Caco-2 (cell line): ENCODE results near the gene F10. TPM values are rescaled to one million over a fixed set of nuclear protein-coding genes. Genes with fewer than 3 reads are reported as not detected.

Experiments used
- BruUV-seq: library from RNA; stranded (reverse); fragments of 400-500 nt; replicated peaks from 2 replicates; lab custom pipeline; 2021; lab: Mats Ljungman, UMichigan
- CTCF ChIA-PET: fragments of 300-600 bp; sonication (Branson Sonifier 250); formaldehyde crosslinking; loops from one replicate; lab custom pipeline; 2022; ENCODE audit warnings: antibody characterized with exemption; lab: Charles Lee
- POLR2A ChIA-PET: fragments of 300-600 bp; sonication (Branson Sonifier 250); formaldehyde crosslinking; loops from one replicate; lab custom pipeline; 2022; ENCODE audit warnings: antibody characterized with exemption; lab: Charles Lee
- DNase-seq, 2 experiments: peaks; one replicate each; pipeline versions ENCODE4 v3.0.0 to v3.0.0-alpha.2; 2020 to 2022
- H3K27me3 ChIP-seq: replicated peaks from 2 replicates; pipeline ENCODE4 v1.6.0; 2011; ENCODE audit warnings: low read length; ENCODE audit not compliant: control insufficient read depth, insufficient read depth
- H3K36me3 ChIP-seq: 2 replicates; pipeline ENCODE4 v1.5.1; 2011; ENCODE audit warnings: low read length; ENCODE audit not compliant: control insufficient read depth, insufficient read depth
- H3K4me1 ChIP-seq: fragments of 250-450 bp; sonication (Bioruptor Pico); 2 replicates; pipeline ENCODE4 v1.5.1; 2020; ENCODE audit warnings: mild to moderate bottlenecking
- H3K4me3 ChIP-seq: 2 replicates; pipeline ENCODE4 v1.5.1; 2011; ENCODE audit warnings: low read depth, mild to moderate bottlenecking, control low read depth, low read length
- H3K9me3 ChIP-seq: fragments of 250-450 bp; sonication (Bioruptor Pico); 2 replicates; pipeline ENCODE4 v1.5.1; 2020; ENCODE audit warnings: mild to moderate bottlenecking, moderate library complexity
- H3K27ac Mint-ChIP-seq: one replicate; pipeline ENCODE4 v1.8.0; 2022; ENCODE audit warnings: mixed read lengths; ENCODE audit not compliant: unreplicated experiment
- H3K27me3 Mint-ChIP-seq: one replicate; pipeline ENCODE4 v1.8.0; 2022; ENCODE audit warnings: mixed read lengths; ENCODE audit not compliant: insufficient read depth, unreplicated experiment
- H3K36me3 Mint-ChIP-seq: one replicate; pipeline ENCODE4 v1.8.0; 2022; ENCODE audit warnings: mild to moderate bottlenecking, mixed read lengths; ENCODE audit not compliant: insufficient read depth, unreplicated experiment
- H3K4me1 Mint-ChIP-seq: one replicate; pipeline ENCODE4 v1.8.0; 2022; ENCODE audit warnings: low read depth, mixed read lengths; ENCODE audit not compliant: unreplicated experiment
- H3K4me3 Mint-ChIP-seq: one replicate; pipeline ENCODE4 v1.8.0; 2022; ENCODE audit warnings: mild to moderate bottlenecking, moderate library complexity, mixed read lengths; ENCODE audit not compliant: unreplicated experiment
- H3K9me3 Mint-ChIP-seq: one replicate; pipeline ENCODE4 v1.8.0; 2022; ENCODE audit warnings: mixed read lengths; ENCODE audit not compliant: unreplicated experiment
- intact Hi-C: fragments of 100-400 bp; cut with micrococcal nuclease; formaldehyde crosslinking; loops from one replicate; pipeline ENCODE4 v1.10.0; 2022; ENCODE audit not compliant: unreplicated experiment
- total RNA-seq: library from RNA; stranded (reverse); gene quantifications from 2 replicates; pipeline ENCODE4 v1.2.3, GENCODE V29; 2022
- TF ChIP-seq, protein P1 (sequence below), 2 experiments: fragments of 200-600 bp in 1 of 2; IDR thresholded peaks; 1 replicate in 1 of 2; 2 replicates in 1 of 2; pipeline versions ENCODE4 v1.5.1 to v1.8.0; 2011 to 2022; ENCODE audit warnings: antibody characterized with exemption in 1 of 2, control low read depth in 1 of 2, inconsistent platforms in 1 of 2, low read depth in 1 of 2, low read length in 1 of 2, mild to moderate bottlenecking in 1 of 2, moderate library complexity in 1 of 2; ENCODE audit not compliant: insufficient read depth in 1 of 2, severe bottlenecking in 1 of 2, unreplicated experiment in 1 of 2

The F10 gene
- total RNA-seq, 1 experiment from 2014 or later, result 34.3 TPM

DNA sequence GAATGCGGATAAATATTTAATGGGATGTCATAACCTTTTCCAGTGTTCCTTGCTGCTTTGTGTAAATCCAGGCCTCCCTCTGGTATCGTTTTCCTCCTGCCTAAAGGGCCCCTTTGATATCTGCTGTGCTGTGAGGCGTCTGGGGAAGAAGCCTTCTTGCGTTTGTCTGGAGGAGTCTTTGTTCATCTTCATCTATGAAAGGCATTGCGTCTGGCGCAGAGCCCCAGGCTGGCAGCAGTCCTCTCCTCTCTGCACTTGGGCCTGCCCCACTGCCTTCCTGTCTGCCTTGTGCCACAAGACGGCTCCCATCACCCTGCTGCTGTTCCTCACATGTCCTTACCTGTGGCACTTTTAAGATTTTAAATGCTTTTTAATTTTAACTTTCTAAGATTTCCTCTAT, 45.6 kb downstream of the F10 start:
- POLR2A ChIA-PET, result no interaction called here
- peaks cover 3% of the 10 kb centered on the region for H3K27me3 Mint-ChIP-seq
- intact Hi-C loops, result no loop called here
- Histone ChIP-seq H3K9me3 (no peaks in the 10 kb centered on the region), H3K27me3 (no peaks in the 10 kb centered on the region), H3K4me3 (no peak overlapping the region), H3K4me1 (peaks cover 14% of the 10 kb centered on the region), H3K36me3 (no peaks in the 10 kb centered on the region; the same call in 1 of the 2 replicates)
- no peak overlapping the region for H3K4me3 Mint-ChIP-seq
- H3K36me3 Mint-ChIP-seq, result peaks cover 41% of the 10 kb centered on the region
- no TSS peak for BruUV-seq
- DNase-seq, result no peak
- H3K4me1 Mint-ChIP-seq, result peaks cover 13% of the 10 kb centered on the region
- CTCF ChIA-PET, result no interaction called here
- H3K9me3 Mint-ChIP-seq, result no peaks in the 10 kb centered on the region
- no peak overlapping the region for H3K27ac Mint-ChIP-seq
- TF ChIP-seq, protein P1, sequence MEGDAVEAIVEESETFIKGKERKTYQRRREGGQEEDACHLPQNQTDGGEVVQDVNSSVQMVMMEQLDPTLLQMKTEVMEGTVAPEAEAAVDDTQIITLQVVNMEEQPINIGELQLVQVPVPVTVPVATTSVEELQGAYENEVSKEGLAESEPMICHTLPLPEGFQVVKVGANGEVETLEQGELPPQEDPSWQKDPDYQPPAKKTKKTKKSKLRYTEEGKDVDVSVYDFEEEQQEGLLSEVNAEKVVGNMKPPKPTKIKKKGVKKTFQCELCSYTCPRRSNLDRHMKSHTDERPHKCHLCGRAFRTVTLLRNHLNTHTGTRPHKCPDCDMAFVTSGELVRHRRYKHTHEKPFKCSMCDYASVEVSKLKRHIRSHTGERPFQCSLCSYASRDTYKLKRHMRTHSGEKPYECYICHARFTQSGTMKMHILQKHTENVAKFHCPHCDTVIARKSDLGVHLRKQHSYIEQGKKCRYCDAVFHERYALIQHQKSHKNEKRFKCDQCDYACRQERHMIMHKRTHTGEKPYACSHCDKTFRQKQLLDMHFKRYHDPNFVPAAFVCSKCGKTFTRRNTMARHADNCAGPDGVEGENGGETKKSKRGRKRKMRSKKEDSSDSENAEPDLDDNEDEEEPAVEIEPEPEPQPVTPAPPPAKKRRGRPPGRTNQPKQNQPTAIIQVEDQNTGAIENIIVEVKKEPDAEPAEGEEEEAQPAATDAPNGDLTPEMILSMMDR (IDR thresholded peaks at IDR 0.05; ENCODE audit: insufficient read depth in 1 of 2, low read depth in 1 of 2, low read length in 1 of 2, severe bottlenecking in 1 of 2, unreplicated experiment in 1 of 2), result no peak

DNA sequence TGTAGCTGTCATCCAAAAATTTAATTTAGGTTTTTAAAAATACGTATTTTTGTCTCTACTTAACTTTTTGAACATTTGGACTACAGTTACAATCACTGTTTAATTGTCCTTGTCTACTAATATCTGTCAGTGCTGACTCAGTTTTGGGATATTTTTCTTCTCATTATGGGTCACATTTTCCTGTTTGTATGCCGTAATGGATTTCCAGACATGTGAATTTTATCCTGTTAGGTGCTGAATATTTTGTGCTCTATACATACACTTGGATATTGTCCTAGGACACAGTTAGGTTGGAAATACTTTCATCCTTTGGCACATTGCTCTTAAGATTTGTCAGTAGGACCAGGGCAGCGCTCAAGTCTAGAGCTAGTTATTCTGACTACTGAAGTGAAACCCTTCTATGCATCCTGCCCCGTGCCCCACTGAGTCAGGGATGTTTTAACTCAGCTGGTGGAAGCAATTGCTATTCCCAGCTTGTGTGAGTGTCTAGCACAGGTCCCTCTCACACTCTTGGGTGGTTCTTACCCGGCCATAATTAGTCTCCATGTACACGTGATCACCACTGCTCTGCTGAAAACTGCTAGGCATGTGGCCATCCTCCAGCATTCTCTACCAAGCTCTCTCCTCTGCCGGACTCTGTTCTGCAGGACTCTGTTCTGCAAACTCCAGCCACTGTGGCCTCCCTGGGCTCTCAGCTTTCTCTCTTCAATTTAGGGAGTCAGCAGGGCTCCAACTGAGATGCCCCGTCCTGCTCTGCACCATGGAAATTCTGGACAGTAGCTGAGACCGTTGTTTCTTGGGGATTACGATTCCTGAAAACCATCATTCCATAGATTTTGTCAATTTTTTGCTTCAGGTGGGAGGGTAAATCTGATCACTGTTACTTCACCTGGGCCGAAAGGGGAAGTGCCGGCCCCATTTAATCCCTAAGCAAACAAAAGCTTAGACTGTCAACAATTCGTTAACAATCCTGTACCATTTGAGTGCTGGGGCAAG, 47.0 kb downstream of the F10 start:
- no TSS peak for BruUV-seq
- Histone ChIP-seq H3K9me3 (no peaks in the 10 kb centered on the region), H3K36me3 (no peaks in the 10 kb centered on the region; the same call in 1 of the 2 replicates), H3K4me3 (no peak overlapping the region), H3K27me3 (no peaks in the 10 kb centered on the region), H3K4me1 (peaks cover 14% of the 10 kb centered on the region)
- TF ChIP-seq, protein P1 (IDR thresholded peaks at IDR 0.05; ENCODE audit: insufficient read depth in 1 of 2, low read depth in 1 of 2, low read length in 1 of 2, severe bottlenecking in 1 of 2, unreplicated experiment in 1 of 2), result no peak
- intact Hi-C loops, result no loop called here
- H3K4me3 Mint-ChIP-seq, result no peak overlapping the region
- POLR2A ChIA-PET, result no interaction called here
- H3K27me3 Mint-ChIP-seq, result no peaks in the 10 kb centered on the region
- DNase-seq, result peak in 1 of 2 experiments; percentile 62
- peaks cover 13% of the 10 kb centered on the region for H3K4me1 Mint-ChIP-seq
- H3K36me3 Mint-ChIP-seq, result peaks cover 49% of the 10 kb centered on the region
- no peak overlapping the region for H3K27ac Mint-ChIP-seq
- no peaks in the 10 kb centered on the region for H3K9me3 Mint-ChIP-seq
- CTCF ChIA-PET, result interaction anchor here (0.7 kb wide), 1 partner anchor 138 kb away, joined by 4 read pairs; no protein-coding TSS in a partner anchor

DNA sequence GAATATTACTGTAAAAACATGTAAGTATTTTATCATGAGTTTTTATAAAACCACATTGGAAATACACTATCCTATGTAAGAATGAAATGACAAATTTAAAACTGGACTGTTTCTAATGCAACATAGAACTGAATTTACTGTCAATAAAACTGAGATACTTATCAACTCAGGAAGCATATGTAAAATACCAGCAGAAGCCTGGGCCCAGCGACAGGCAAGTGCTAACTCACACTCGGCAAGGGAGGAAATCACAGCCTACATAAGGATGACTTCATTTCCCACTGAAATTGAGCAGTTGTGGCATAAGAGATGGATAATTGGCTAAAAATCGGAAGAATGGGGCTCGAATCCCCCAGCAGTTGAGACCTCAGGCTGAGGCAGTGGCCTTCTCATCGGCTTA, 47.9 kb downstream of the F10 start:
- H3K36me3 ChIP-seq, result no peaks in the 10 kb centered on the region; the same call in 1 of the 2 replicates
- peaks cover 14% of the 10 kb centered on the region for H3K4me1 ChIP-seq
- no peaks in the 10 kb centered on the region for H3K9me3 ChIP-seq
- no peak for DNase-seq
- Mint-ChIP-seq H3K36me3 (peaks cover 57% of the 10 kb centered on the region), H3K4me3 (no peak overlapping the region), H3K27me3 (no peaks in the 10 kb centered on the region), H3K4me1 (peaks cover 13% of the 10 kb centered on the region), H3K9me3 (no peaks in the 10 kb centered on the region), H3K27ac (peak overlapping the region; percentile 59)
- intact Hi-C loops, result no loop called here
- CTCF ChIA-PET, result no interaction called here
- no TSS peak for BruUV-seq
- POLR2A ChIA-PET, result no interaction called here
- no peak overlapping the region for H3K4me3 ChIP-seq
- TF ChIP-seq, protein P1 (IDR thresholded peaks at IDR 0.05; ENCODE audit: insufficient read depth in 1 of 2, low read depth in 1 of 2, low read length in 1 of 2, severe bottlenecking in 1 of 2, unreplicated experiment in 1 of 2), result no peak
- no peaks in the 10 kb centered on the region for H3K27me3 ChIP-seq
